CD4-positive, alpha-beta T cell treated with Interleukin-10 for 1 hour (primary cell): ENCODE results near the gene CMYA5.

Experiments used
- DNase-seq: peaks from one replicate; pipeline ENCODE4 v3.0.0-alpha.2; 2020

The CMYA5 gene

DNA sequence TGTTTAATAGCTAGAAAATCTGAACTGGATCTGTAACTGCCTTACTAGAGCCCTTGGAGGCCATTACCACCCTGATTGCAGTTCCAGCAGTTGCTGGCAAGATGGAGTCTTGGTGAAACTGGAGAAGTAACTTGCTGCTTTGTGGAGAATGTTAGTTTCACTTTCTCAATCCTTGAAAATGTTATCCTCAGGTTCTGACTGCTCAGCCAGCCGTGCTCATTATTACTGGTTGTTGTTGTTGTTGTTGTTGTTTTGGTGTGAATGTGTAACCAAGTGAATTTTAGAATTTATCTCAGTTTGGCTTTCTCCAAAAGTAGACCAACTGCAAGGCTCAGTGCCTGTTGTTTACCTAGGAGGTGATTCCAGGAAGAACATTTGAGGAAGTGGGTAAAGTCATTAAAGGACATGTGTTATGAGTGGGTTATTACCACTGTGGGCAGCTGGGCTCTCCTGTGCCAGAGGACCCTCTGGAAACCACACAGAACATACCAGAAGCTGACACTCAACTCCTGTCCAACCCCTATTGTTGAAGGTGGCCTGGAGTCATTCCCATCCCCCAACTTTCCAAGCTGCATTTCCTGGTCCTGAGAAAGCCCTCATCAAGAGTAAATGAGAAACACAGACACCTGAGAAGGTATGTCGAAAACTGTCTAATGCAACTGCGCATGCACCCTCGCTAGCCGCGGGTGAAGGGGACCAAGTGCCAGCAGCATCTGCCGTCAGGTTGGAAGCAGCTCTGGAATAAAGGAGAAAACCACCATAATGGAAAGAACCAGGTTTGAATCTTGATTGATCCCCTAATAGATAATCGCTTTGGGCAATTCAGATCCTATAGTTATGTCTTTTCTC, 111.6 kb downstream of the CMYA5 start:
- DNase-seq, result no peak

DNA sequence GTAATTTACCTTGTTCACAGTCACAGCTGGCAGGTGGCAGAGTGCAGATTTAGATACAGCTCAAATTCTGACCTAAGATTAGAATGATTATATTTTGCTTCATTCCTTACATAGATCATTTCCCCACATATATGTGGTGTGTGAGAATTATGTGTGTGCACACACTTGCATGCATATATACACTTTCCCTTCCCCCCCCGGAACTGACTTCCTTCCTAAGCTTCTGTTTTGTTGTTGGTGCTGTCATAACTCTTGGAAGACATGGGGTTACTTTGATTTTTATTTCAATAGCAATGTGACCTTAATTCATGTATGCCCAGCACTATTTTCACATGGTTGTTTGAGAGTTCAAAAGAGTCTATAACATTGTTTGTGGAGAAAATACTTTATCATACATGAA, 112.8 kb downstream of the CMYA5 start:
- DNase-seq, result no peak

DNA sequence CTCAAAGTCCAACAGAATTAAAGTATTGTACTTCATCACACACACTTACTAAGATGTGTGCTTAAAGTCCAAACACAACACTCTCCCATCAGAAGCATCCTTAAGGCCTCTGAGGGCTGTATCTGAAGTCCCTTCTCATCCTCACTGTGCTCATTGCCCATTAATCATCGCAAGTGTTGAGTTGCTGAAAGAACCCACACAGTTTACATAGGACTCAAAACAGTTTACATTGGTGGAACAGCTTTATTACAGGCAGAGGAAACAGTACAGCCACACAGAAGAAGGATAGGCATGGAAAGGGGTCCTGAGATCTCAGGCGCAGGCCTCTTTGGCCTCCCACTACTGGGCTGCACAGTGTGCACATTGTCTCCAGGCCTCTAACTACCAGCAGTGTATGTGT, 113.4 kb downstream of the CMYA5 start:
- no peak for DNase-seq

DNA sequence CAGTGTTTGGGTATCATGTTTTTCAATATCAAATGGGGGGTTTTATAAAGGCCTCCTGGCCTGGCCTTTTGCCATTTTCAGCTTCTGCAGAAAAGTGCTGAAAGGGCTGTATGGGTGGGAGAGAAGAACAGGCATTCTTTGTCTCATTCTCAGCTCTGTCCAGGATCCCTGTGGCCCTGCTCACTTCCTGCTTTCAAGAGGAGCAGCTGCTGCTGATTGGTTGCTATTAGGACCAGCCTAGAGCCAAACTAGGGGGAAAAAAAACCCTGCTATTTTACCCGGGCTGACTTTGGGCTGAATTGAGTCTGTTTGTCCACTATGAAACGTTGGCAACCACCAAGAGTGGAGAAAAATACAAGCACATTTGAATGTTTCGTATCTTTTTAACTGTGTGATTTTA, 117.1 kb downstream of the CMYA5 start:
- DNase-seq, result no peak

DNA sequence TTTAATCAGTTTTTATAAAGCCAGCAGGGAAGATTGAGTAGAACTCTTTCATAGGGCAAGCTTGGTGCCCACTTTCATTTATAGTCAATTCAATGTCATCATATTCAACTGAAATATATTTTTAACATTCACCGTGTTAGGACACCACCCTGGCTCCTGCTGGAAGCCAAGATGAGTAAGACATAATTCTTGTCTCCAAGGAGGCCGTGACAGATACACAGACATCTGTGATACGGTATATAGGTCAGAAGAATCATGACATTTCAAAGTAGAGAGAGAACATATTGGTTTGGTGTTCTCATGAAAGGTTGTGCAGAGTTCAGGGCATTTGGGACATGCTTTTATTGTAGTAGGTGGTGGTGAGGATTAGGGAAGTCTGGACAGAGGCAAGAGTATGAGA, 120.1 kb downstream of the CMYA5 start:
- no peak for DNase-seq

DNA sequence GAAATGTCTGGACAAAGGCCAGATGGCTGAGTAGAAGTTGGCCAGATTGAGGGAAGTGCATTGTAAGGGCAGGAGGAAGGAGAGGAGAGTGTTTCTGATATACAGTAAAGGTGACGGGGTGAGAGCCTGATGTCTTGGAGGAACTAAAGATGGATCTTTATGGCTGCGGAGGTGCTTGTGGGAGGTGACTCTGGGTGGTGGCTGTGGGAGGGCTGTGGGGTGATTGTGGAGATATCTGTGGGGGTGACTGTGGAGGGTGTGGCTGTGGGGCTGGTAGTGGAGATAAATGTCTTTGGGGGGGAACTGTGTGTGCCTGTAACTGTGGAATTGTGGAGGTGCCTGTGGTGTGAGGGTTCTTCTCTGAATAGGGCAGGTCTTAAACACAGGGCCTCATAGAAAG, 121.4 kb downstream of the CMYA5 start:
- DNase-seq, result no peak

DNA sequence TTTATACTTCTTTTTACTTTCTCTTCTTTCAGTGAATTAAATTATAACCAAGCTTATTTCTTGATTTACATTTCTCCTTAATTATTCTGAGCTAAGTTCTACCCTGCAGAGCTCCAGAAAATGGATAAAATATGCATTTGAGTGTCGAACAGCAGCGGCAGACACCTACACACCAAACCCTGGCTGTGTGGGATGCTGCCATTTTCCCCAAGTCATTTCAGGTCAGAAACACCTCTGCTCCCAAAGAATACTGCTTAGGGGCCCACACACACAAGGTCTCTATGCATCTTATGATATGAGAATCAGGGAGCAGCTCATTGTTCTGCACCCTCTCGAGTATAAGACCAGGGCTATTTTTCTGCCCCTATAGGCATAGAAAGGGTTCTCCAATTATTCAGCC, 122.3 kb downstream of the CMYA5 start:
- no peak for DNase-seq

DNA sequence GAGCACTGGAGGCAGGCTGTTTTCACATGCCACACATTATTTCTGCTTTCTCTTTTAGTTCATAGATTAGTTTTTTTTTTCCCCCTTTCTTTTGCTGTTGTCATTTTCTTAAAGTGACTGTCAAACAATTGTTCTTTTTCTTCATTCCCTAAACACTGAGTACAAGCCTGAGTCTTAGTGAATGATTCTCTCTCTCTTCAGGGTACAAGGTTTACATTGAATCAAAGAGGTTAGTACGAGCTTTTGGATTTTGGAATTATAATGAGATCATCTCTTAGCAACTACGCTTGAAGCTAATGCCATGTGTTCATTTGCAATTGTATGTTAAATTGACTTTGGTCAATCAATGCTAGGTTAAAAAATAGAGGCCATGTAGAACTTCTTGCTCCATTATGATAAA, 125.1 kb downstream of the CMYA5 start:
- DNase-seq, result no peak

DNA sequence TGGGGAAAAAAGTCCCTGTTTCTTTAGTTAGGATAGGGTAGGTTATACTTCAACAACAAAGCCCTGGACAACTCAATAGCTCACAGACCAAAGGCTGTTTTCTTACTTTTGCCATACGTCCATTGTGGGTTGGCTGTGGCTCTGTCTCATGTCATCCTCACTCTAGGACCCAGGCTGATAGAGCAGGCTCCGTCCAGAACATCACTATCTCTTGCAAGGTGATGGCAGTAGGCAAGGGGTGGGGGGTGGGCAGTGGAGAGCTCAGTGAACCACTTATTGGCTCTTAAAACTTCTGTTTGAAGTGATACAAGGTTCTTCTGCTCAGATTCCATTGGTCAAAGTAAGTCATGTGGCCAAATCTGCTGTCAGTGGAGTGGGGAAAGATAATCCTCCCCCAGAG, 126.4 kb downstream of the CMYA5 start:
- DNase-seq, result no peak

DNA sequence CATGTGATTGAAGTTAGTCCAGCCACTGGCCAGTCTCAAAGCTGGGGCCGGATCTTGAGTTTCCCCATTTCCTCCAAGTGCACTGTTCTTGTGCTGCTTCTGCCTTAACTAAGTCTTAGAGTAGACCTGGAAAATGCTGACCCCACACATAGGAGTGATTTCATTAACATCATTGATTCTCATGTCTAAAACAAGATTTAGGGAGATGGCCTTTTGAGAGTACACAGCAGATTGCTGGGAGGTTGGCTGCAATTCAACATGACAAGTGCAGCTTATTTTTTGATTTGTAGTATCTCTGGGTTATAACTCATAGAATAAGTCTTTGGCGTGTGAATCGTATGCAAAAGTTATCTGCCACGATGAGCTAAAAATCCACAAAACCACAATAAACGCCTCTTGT, 131.0 kb downstream of the CMYA5 start:
- no peak for DNase-seq

DNA sequence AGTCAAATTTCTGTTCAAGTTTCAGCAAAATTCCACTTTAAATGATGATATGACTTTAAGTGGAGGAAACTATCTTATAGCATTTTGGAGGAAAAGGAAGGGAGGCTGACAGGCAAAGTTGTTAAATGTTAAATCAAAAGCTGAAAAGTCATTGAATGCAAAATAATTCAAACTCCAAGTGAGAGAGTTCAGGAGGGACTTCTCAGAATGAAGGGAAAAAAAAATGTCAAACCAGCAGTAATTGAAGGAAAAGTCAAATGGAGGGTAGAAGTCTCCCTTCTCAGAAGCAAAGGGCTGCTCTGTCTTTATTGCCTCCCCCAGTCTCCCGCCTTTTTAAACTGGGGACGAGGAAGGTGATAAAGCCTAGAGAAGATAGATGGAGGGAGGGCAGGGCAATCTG, 134.8 kb downstream of the CMYA5 start:
- no peak for DNase-seq

DNA sequence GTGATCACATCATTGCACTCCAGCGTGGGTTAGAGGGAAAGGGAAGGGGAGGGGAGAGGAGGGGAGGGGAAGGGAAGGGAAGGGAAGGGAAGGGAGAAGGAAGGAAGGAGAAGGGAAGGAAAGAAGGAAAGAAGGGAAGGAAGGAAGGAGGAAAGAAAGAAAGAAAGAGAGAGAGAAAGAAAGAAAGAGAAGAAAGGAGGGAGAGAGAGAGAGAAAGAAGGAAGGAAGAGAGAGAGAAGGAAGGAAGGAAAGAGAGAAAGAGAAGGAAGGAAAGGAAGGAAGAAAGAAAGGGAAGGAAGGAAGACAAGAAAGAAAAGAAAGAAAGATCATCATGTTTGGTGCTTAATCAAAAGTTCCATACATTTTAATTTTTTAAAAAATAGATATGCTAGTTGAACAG, 136.2 kb downstream of the CMYA5 start:
- DNase-seq, result no peak

DNA sequence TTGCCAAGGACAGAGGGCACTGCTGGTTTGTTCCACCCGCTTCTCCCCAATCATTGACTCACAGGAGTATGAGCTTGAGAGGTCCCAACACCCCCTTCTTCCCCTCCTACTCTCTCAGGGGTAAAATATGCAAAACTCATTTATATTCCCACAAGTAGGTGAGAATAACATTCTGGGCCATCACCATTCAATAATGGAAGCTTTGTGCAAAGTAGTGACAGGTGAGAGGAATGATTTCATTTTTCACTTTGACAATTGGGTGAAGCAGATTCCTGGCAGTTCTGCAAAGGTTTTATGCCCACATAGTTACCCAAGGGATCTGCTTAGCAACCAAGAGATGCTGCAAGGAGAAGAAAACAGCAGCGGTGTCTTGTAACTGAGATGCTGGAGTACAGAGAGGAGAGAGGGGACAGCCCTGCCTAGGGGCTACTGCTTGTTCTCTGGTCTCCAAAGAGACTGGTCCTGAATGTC, 137.6 kb downstream of the CMYA5 start:
- no peak for DNase-seq

DNA sequence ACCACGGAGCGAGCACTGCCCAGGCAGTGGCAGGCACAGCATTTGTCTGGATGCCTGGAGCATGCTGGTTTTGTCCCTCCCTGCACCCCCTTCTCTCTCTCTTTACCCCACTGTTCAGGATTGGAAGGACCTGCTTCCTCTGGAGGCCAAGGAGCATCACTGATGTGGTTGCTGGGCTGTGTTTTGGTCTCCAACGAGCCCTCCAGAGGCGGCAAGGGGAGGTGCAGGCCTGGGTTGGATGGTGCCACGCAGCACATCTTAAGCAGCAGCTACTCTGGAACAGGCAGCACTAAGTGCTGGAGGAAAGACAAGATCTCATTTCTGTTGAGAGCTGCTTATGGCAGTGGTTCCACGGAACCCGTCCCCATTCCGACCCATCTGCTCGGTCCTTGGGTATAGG, 139.6 kb downstream of the CMYA5 start:
- no peak for DNase-seq

DNA sequence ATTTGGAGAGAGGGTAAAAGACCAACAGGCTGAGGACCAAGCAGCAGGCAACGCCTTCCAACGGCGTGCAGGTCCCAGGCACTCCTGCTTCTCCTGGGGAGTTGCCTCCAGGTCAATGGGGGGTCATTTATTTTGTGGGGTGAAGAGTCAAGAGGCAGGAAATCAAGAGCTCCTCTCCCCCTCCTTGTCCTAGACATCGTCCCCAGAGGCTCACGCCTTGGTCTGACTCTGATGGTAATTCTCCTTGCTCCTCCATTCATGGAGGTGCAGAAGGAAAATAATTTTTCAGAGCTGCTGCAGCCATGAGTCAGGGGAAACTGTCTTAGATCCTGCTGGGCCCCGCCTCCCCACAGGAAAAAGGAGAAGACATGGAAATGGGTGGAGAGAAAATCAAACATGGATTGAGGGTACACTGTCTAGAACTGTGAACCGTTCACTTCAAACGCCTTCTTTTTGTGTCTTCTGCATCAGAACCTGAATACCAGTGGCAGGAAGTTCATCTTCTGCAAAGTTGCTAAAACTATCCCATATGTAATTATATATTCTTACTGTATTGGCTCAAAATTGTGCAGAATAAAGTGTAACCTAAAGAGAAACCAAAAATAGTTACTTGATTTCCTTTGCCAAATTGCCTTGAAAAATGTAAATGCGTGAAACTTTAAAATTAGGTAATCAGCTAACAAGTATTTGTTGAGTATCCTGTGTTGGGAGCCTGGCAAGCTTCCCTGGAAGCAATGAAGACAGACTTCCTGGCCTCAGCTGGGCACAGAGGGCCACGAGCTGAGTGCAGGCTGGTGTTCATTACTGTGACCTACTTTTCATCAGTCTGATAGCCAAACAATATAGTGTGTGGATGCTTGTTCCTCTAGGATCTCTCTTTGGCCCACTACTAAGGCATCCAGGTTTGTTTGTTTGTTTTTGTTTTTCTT, 142.0 kb downstream of the CMYA5 start:
- no peak for DNase-seq

DNA sequence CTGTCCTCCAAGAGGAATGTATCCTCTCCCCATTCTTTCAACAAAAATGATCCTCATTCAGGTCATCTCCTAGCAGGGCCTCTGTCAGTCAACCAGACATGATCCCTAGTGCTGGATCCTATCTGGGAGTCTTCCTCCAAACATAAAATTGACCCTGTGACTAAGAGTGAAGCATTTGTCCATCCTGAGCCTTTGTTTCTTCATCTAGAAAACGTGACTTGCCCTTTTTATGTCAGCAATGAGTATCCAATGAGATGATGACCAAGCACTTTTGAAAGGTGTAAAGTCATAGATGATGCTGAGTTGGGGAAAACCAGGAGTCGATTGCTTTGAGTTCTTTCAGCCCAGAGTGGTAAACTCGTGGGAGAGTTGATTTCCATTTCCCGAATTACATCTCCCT, 143.3 kb downstream of the CMYA5 start:
- no peak for DNase-seq

DNA sequence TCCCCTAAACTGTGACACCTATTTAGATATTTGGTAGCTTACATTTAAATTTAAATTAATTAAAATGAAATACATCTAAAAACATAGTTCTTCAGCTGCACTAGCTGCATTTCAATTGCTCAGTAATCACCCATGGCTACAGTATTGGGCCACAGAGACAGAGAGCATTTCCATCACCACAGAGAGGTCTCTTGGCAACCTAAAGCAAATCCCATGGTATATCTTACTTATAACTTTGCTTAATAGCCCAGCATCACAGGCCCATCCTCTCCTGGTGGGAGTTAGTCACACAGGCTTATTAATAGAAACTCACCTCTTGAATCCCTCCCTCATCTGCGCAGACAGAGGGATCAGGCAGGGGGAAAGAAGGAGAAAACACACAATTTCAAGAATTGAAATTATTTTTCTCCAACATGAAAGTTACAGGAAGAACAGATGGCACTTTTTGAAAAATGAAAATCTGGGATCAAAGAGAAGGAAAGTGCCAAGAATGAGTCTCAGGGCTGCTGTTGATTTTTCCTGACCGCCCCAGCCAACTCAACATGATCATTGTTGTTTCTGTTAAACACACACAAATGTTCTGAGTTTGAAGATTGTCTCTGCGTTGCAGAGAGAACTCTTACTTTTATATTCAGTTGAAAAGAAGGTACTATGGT, 144.6 kb downstream of the CMYA5 start:
- no peak for DNase-seq

DNA sequence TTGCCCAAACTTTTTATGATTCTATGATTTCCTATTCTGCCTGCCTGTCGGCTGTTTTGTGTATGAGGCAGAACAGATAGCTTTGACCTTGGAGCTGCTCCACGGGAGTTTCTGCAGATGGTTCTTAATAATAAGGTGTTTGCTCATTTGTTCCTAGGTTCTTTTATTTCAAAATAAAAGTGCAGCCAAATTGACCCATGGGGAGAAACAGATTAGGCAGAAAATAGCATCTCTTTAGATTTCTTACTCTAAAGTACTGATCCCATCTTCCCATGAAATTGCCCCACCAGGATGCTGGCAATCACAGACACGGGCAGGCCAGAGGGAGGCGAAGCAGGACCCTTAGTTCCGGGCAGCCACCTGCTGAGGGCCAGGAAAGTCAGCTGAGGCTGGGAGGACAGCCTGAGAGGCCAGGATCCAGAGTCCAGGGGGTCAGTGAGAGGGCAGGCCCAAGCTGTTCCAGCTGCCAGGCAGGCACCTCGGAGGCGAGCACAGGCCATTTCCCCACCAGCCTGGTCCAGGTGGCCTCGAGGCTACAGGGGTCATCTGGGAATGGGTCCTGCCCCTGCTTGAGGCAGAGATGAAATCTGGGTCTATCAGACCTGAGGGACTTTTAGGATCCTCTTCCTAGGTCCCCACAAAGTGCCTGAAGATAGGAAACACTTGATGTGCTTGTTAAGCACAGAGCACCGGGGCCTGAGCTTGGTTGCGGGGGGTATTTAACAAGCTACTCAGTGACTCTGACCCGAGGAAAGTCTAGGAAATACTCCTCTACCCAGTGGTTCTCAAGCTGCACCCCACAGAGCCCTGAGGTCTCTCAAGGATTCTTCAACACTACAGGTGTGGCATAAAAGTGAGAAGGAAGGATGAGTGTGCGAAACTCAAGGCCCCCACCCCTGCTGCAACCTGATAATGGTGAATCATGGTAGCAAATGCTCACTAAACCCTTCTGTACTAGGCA, 145.4 kb downstream of the CMYA5 start:
- DNase-seq, result no peak

DNA sequence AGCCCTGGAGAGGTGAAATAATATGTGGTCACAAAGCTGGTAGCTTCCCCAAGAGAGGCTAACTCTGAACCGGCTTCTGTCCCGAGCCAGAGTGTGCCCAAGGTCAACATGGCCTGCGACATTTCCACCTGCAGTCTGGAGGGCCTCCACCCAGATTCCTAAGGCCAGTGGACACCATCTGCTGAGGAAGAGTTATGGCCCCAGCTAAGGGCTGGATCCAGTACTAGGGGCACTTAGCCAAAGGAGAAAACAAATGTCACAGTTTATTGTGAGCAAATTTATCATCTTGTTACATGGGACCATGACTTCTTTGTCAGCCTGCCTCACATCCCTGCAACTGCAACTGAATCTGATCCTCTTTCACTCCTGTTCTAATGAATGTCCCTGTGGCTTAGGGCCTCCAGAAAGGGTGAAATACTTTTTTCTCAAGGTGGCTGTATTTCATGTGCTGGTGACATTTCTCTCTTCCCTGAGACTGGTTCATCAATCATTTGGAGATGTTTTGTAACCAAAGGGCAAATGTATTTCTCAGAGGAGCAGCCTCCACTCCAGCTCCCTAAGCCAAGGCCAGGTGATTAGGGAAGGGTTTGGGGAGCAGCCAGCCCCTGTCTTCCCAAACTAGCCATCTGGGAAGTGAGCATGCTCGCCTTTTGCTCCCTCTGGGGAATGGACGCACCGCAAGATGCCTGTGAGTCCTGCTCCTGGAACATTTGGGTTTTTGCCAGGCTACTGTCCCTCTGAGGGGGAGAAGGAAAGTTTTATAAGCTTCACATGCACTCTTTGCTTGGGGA, 148.3 kb downstream of the CMYA5 start:
- no peak for DNase-seq

DNA sequence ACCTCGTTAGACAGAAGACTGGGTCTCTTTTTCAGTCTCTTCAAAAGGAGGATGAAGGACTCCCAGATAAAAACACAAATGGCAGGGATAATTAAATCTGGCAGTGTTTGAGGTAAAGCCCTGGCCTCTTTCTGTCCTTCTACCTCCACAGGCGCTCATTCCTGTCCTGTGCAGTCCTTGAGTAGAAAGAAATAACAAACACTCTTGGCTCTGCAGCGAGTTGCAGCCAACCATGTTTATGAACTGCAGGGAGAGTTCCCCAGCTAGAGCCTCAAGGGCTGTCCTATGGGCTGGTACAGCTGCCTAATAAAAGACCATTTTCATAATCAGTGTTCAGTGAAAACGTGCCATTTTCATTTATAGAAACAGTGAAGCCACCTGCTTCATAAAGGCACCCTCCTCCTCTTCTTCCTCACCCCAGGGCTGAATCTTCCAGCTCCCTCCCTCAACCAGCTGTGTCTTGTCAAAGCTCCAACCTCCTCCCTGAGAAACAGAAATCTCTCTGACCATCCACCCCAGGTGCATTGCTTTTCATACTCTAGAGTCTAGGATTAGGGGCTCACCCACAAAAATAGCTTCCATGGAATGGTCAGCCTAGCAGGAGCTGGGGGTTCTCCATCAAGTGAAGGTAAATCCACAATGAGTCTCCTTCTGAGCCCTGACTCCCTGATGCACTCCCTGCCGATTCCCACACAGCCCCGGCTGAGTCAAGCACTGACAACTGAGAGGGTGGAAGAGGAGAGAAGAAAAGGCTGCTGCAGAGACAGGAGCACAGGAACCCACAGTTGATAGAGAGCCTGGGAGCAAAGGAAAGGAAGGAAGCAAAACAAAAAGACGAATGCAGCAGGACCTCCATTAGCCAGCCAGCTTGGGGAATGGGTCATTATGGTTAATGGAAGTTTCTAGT, 150.7 kb downstream of the CMYA5 start:
- DNase-seq, result no peak
